ENCODE measurements around the gene NUMB.
"Not testable (repeated sequence)": the region's sequence is repeated elsewhere in the genome, so short reads cannot be mapped to it uniquely, and the experiment has no call there.

The NUMB gene

GRCh38 chr14:73418227-73418626, 40.1 kb downstream of the NUMB start:
- DNase-seq: no peak

- not testable (repeated sequence) for DNase-seq
Observed at GRCh38 chr14:73406248-73406647, 52.1 kb downstream of the NUMB start.

GRCh38 chr14:73403181-73403752, 55.1 kb downstream of the NUMB start:
- no peak for DNase-seq

GRCh38 chr14:73402579-73402978, 55.8 kb downstream of the NUMB start:
- no peak for DNase-seq

GRCh38 chr14:73397810-73398209, 60.5 kb downstream of the NUMB start:
- no peak for DNase-seq

- DNase-seq: no peak
Observed at GRCh38 chr14:73394317-73394716, 64.0 kb downstream of the NUMB start.

- DNase-seq: no peak
Observed at GRCh38 chr14:73393375-73393774, 65.0 kb downstream of the NUMB start.

GRCh38 chr14:73392329-73393257, 65.8 kb downstream of the NUMB start:
- no peak for DNase-seq

- not testable (repeated sequence) for DNase-seq
Observed at GRCh38 chr14:73387860-73388259, 70.5 kb downstream of the NUMB start.

GRCh38 chr14:73386342-73386741, 72.0 kb downstream of the NUMB start:
- no peak for DNase-seq

- DNase-seq: not testable (repeated sequence)
Observed at GRCh38 chr14:73385021-73385420, 73.3 kb downstream of the NUMB start.

GRCh38 chr14:73383356-73383755, 75.0 kb downstream of the NUMB start:
- no peak for DNase-seq

GRCh38 chr14:73381380-73382013, 76.8 kb downstream of the NUMB start:
- DNase-seq: no peak

- DNase-seq: no peak
Observed at GRCh38 chr14:73376585-73376984, 81.8 kb downstream of the NUMB start.

GRCh38 chr14:73375861-73376260, 82.5 kb downstream of the NUMB start:
- DNase-seq: no peak

GRCh38 chr14:73374218-73374617, 84.1 kb downstream of the NUMB start:
- DNase-seq: no peak

- no peak for DNase-seq
Observed at GRCh38 chr14:73372529-73372928, 85.8 kb downstream of the NUMB start.

GRCh38 chr14:73370561-73370960, 87.8 kb downstream of the NUMB start:
- no peak for DNase-seq

- no peak for DNase-seq
Observed at GRCh38 chr14:73369428-73369827, 88.9 kb downstream of the NUMB start.

GRCh38 chr14:73368616-73369015, 89.7 kb downstream of the NUMB start:
- DNase-seq: no peak

- DNase-seq: no peak
Observed at GRCh38 chr14:73365727-73366126, 92.6 kb downstream of the NUMB start.

GRCh38 chr14:73364559-73364958, 93.8 kb downstream of the NUMB start:
- DNase-seq: no peak

GRCh38 chr14:73359445-73359844, 98.9 kb downstream of the NUMB start:
- DNase-seq: no peak

- no peak for DNase-seq
Observed at GRCh38 chr14:73358187-73358586, 100.2 kb downstream of the NUMB start.

Measured in CD4-positive, alpha-beta T cell treated with Interleukin-4 for 1 hour (primary cell).